KMS-11 (cell line): ENCODE results near the gene SECISBP2L.

Source experiments
- H2AFZ ChIP-seq: fragments of 200-600 bp; sonication (generic); 2 replicates; pipeline ENCODE4 v1.6.1; 2016; ENCODE audit warnings: antibody characterized with exemption, mixed run types, low read depth
- H3K27ac ChIP-seq: fragments of 200-600 bp; sonication (generic); 2 replicates; pipeline ENCODE4 v1.6.1; 2016; ENCODE audit warnings: mild to moderate bottlenecking, mixed run types
- H3K27me3 ChIP-seq: fragments of 200-600 bp; sonication (generic); 2 replicates; pipeline ENCODE4 v1.6.1; 2017; ENCODE audit warnings: mild to moderate bottlenecking, low read depth, mixed run types, moderate library complexity; ENCODE audit not compliant: insufficient read depth
- H3K36me3 ChIP-seq: fragments of 200-600 bp; sonication (generic); 2 replicates; pipeline ENCODE4 v1.6.1; 2017; ENCODE audit warnings: mild to moderate bottlenecking, mixed run types; ENCODE audit not compliant: insufficient read depth
- H3K4me1 ChIP-seq: fragments of 200-600 bp; sonication (generic); 2 replicates; pipeline ENCODE4 v1.6.1; 2016; ENCODE audit warnings: mild to moderate bottlenecking, low read depth, mixed run types; ENCODE audit not compliant: poor library complexity, severe bottlenecking
- H3K4me2 ChIP-seq: fragments of 200-600 bp; sonication (generic); 2 replicates; pipeline ENCODE4 v1.7.0; 2016; ENCODE audit warnings: mild to moderate bottlenecking, mixed run types
- H3K4me3 ChIP-seq: fragments of 200-600 bp; sonication (generic); IDR thresholded peaks from 2 replicates; pipeline ENCODE4 v1.6.1; 2017; ENCODE audit warnings: low read depth, low read length, mixed read lengths; ENCODE audit not compliant: insufficient read depth
- H3K79me2 ChIP-seq: fragments of 200-600 bp; sonication (generic); 2 replicates; pipeline ENCODE4 v1.6.1; 2016; ENCODE audit warnings: low read depth, mixed run types; ENCODE audit not compliant: insufficient read depth
- H3K9ac ChIP-seq: fragments of 200-600 bp; sonication (generic); 2 replicates; pipeline ENCODE4 v1.6.1; 2016; ENCODE audit warnings: mild to moderate bottlenecking, mixed run types
- H4K20me1 ChIP-seq: fragments of 200-600 bp; sonication (generic); 2 replicates; pipeline ENCODE4 v1.6.1; 2016; ENCODE audit warnings: mild to moderate bottlenecking, mixed run types; ENCODE audit not compliant: insufficient read depth
- TF ChIP-seq, protein P1 (sequence below): fragments of 200-600 bp; sonication (generic); conservative IDR thresholded peaks from 2 replicates; pipeline ENCODE4 v1.6.1; 2017; ENCODE audit warnings: low read depth, mild to moderate bottlenecking, antibody characterized with exemption, low read length, moderate library complexity, mixed read lengths

SECISBP2L gene

DNA sequence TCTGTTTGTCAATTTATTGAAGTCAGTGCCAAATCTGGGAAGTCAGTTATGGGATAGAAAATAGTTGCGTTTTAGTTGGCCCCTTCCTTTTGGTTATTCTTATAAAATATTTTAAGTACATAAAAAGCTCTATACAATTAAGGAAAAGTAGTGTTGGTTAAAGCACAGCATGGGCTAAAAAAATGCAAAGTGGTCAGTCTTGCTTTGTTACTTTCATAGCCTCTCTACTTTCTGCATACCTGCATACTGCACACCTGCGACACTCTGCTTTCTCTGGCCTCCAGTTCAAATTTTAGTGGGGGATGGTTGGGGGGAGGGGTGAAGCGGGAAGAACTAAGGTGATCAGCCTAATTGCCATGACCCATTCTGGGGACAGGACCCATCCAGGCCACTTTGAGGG, 60.7 kb downstream of the SECISBP2L start:
- Histone ChIP-seq H2AFZ (no peak overlapping the region), H3K4me1 (no peaks in the 10 kb centered on the region), H3K9ac (no peak overlapping the region), H4K20me1 (no peaks in the 10 kb centered on the region), H3K27ac (no peak overlapping the region), H3K79me2 (no peaks in the 10 kb centered on the region), H3K4me2 (no peak overlapping the region), H3K4me3 (no peak overlapping the region), H3K27me3 (no peaks in the 10 kb centered on the region), H3K36me3 (no peaks in the 10 kb centered on the region)
- TF ChIP-seq, protein P1, sequence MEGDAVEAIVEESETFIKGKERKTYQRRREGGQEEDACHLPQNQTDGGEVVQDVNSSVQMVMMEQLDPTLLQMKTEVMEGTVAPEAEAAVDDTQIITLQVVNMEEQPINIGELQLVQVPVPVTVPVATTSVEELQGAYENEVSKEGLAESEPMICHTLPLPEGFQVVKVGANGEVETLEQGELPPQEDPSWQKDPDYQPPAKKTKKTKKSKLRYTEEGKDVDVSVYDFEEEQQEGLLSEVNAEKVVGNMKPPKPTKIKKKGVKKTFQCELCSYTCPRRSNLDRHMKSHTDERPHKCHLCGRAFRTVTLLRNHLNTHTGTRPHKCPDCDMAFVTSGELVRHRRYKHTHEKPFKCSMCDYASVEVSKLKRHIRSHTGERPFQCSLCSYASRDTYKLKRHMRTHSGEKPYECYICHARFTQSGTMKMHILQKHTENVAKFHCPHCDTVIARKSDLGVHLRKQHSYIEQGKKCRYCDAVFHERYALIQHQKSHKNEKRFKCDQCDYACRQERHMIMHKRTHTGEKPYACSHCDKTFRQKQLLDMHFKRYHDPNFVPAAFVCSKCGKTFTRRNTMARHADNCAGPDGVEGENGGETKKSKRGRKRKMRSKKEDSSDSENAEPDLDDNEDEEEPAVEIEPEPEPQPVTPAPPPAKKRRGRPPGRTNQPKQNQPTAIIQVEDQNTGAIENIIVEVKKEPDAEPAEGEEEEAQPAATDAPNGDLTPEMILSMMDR, result no peak

DNA sequence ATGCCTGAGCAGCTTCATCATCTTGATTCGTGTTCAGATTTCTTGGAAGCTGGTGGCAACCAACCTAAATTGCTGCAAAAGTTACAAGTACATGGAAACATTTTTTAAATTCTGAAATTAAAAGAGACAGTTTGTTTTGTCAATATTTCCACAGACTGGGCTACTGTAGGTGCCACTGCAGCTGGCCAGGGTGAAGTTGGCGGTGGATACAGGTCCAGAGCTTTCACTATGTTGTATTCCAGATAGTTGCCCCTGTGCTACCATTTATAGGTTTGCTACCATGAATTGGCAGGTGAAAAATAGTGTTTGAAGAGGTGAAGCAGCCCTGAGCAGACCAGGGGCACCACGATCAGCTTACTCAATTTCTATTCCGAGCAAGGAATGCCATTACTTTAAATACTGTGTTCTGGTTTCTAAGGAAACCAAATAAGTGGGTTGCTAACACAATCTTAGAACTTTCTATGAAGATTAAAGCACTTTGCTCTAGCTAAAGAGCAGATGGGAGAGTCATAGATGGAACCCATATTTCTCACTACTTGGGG, 61.4 kb downstream of the SECISBP2L start:
- H3K9ac ChIP-seq, result no peak overlapping the region
- H2AFZ ChIP-seq, result no peak overlapping the region
- H3K4me2 ChIP-seq, result no peak overlapping the region
- H3K4me3 ChIP-seq, result no peak overlapping the region
- H3K27me3 ChIP-seq, result no peaks in the 10 kb centered on the region
- no peaks in the 10 kb centered on the region for H3K36me3 ChIP-seq
- H4K20me1 ChIP-seq, result no peaks in the 10 kb centered on the region
- H3K27ac ChIP-seq, result no peak overlapping the region
- no peaks in the 10 kb centered on the region for H3K4me1 ChIP-seq
- H3K79me2 ChIP-seq, result no peaks in the 10 kb centered on the region
- TF ChIP-seq, protein P1, result no peak

DNA sequence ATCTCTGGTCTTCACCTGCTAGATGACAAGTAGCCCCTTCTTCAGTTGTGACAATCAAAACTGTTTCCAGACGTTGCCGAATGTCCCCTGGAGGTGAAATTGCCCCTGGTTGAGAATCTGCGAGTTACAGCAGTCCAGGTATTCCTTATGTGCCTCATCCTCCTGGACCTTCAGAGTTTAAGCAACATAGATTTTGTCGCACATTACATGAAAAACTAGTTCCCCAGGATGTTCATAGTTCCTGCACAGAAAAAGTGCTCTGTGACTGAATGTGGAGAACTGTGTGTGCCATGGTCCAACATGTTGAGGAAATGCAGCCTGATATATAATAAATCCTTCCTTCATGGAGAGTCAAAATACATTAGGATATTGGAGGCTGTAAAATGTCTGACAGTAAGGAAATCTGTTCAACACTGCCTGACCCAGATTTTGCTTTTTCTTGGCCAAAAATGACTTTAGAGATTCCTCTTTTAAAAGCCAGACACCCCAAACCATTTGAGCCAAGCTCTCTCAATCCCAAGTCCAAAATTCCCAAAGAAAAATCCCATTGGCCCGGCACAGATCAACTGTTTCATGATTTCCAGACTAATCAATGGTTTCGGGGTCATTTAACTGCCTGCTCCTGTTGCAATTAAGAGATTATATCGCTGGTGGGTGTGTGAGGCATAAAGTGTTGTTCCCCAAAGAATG, 62.1 kb downstream of the SECISBP2L start:
- Histone ChIP-seq H3K79me2 (no peaks in the 10 kb centered on the region), H3K4me1 (no peaks in the 10 kb centered on the region), H4K20me1 (no peaks in the 10 kb centered on the region), H3K27ac (no peak overlapping the region), H3K4me3 (no peak overlapping the region), H3K36me3 (no peaks in the 10 kb centered on the region), H3K9ac (no peak overlapping the region), H3K4me2 (no peak overlapping the region), H2AFZ (no peak overlapping the region), H3K27me3 (no peaks in the 10 kb centered on the region)
- TF ChIP-seq, protein P1, result no peak

DNA sequence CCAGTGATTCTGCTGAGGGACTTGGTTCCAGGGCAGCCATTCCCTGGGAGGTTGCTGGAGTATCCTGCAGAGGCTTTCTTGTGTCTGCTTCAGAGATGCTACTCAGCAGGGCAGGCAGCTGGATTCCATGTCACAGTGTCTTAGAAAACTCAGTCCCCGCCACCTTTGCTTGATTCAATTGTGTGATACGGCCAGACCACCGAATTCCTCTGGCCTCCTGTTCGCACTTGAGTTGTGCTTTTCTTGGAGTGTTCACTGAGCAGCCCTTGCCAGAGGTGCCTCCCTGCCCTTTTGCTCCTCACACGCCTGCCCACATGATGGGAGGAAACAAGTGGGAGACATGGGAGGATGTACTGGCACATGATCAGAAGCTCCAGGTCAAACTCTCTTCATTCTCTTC, 62.9 kb downstream of the SECISBP2L start:
- no peaks in the 10 kb centered on the region for H4K20me1 ChIP-seq
- no peak overlapping the region for H3K27ac ChIP-seq
- H3K4me1 ChIP-seq, result no peaks in the 10 kb centered on the region
- no peak overlapping the region for H3K4me2 ChIP-seq
- no peaks in the 10 kb centered on the region for H3K27me3 ChIP-seq
- TF ChIP-seq, protein P1, result no peak
- no peak overlapping the region for H2AFZ ChIP-seq
- no peaks in the 10 kb centered on the region for H3K79me2 ChIP-seq
- no peaks in the 10 kb centered on the region for H3K36me3 ChIP-seq
- no peak overlapping the region for H3K4me3 ChIP-seq
- H3K9ac ChIP-seq, result no peak overlapping the region
